ENCODE data around the gene SPIN1.

- no peak for TF ChIP-seq SP1 (CRISPR knock-in tag; conservative IDR thresholded peaks at IDR 0.05)
- TF ChIP-seq CTCF (IDR thresholded peaks at IDR 0.05): no peak
- TF ChIP-seq ATF1 (CRISPR knock-in tag; IDR thresholded peaks at IDR 0.05): no peak
- no peak for TF ChIP-seq ATF2 (CRISPR knock-in tag; IDR thresholded peaks at IDR 0.05; ENCODE audit: borderline replicate concordance, low read depth)
- no peak for TF ChIP-seq ZMAT4 (CRISPR knock-in tag; IDR thresholded peaks at IDR 0.05)
- TF ChIP-seq ESRRA (CRISPR knock-in tag; IDR thresholded peaks at IDR 0.05; ENCODE audit: borderline replicate concordance): no peak
- TF ChIP-seq FOXP4 (CRISPR knock-in tag; IDR thresholded peaks at IDR 0.05): no peak
- no peak for TF ChIP-seq NR2C2 (CRISPR knock-in tag; IDR thresholded peaks at IDR 0.05)
- no peak for TF ChIP-seq TEAD4 (CRISPR knock-in tag; IDR thresholded peaks at IDR 0.05)
- no peak for TF ChIP-seq TP53 (CRISPR knock-in tag; IDR thresholded peaks at IDR 0.05)
- no peak for TF ChIP-seq ZNF121 (CRISPR knock-in tag; IDR thresholded peaks at IDR 0.05)
- no peak for TF ChIP-seq TCF7 (CRISPR knock-in tag; IDR thresholded peaks at IDR 0.05; ENCODE audit: low read depth)
Measured at GRCh38 chr9:88438811-88439210, 50.6 kb downstream of the SPIN1 start.

Data from WTC11 (cell line).